ENCODE data around the gene RGR.

GRCh38 chr10:84208023-84208422, 36.8 kb upstream of the RGR start:
- no peak for TF ChIP-seq CTCF (IDR thresholded peaks at IDR 0.05)
- TF ChIP-seq SIN3A (IDR thresholded peaks at IDR 0.05; ENCODE audit: borderline replicate concordance, insufficient read depth, low read depth, low read length), result no peak
